Measurements from ENCODE around the gene ZNF18. TPM values are rescaled to one million over a fixed set of nuclear protein-coding genes. Genes with fewer than 3 reads are reported as not detected.

Gene ZNF18
- total RNA-seq, 4 donors from 2014 or later = 4.7 to 10.5 (median 7.5) TPM

GRCh38 chr17:11935734-11936406 is 61.4 kb downstream of the ZNF18 start:
- no peaks in the 10 kb centered on the region for H3K27me3 ChIP-seq
- no peak for TF ChIP-seq POLR2A (IDR thresholded peaks at IDR 0.05)
- peak; percentile 54 to 95 (median 88) for TF ChIP-seq CTCF (IDR thresholded peaks at IDR 0.05)
- WGBS, 2 donors = 41 to 42% methylated on average over 14 of the region's 14 CpGs
- H3K27ac ChIP-seq = no peak overlapping the region
- intact Hi-C loops (cut with DNase I) = no loop called here
- no peak for DNase-seq
- H3K9me3 ChIP-seq = no peaks in the 10 kb centered on the region
- H3K36me3 ChIP-seq = no peaks in the 10 kb centered on the region
- no peaks in the 10 kb centered on the region for H3K4me1 ChIP-seq
- no peak overlapping the region for H3K4me3 ChIP-seq

- Histone ChIP-seq H3K27ac (no peak overlapping the region), H3K4me1 (peaks cover 0 to 6% (median 0%) of the 10 kb centered on the region in 3 donors), H3K4me3 (no peak overlapping the region), H3K36me3 (no peaks in the 10 kb centered on the region), H3K9me3 (no peaks in the 10 kb centered on the region), H3K27me3 (no peaks in the 10 kb centered on the region)
- no peak for DNase-seq
- WGBS, 2 donors = 90 to 91% methylated on average over 10 of the region's 10 CpGs
- TF ChIP-seq POLR2A (IDR thresholded peaks at IDR 0.05) (no peak), CTCF (IDR thresholded peaks at IDR 0.05) (no peak)
- intact Hi-C loops (cut with DNase I) = no loop called here
Observed at GRCh38 chr17:11932337-11932898, 64.9 kb downstream of the ZNF18 start.

- TF ChIP-seq POLR2A (IDR thresholded peaks at IDR 0.05) (no peak), CTCF (IDR thresholded peaks at IDR 0.05) (no peak)
- H3K9me3 ChIP-seq = no peaks in the 10 kb centered on the region
- intact Hi-C loops (cut with DNase I) = no loop called here
- no peak overlapping the region for H3K4me3 ChIP-seq
- H3K36me3 ChIP-seq = no peaks in the 10 kb centered on the region
- H3K4me1 ChIP-seq = peaks cover 0 to 6% (median 0%) of the 10 kb centered on the region in 3 donors
- H3K27me3 ChIP-seq = no peaks in the 10 kb centered on the region
- DNase-seq = no peak
- no peak overlapping the region for H3K27ac ChIP-seq
- 38 to 58% methylated on average over 4 of the region's 4 CpGs for WGBS, 2 donors
Observed at GRCh38 chr17:11928436-11928835, 68.8 kb downstream of the ZNF18 start.

Small RNAs within 50 kb of the gene (small RNA-seq; reads per million reads assigned to genes)
- 0 reads per million in 4 donors for gene RNU11-2P

Other genes with a start within 250 kb of the ZNF18 start
- 10 to 100 TPM; 25.2 to 43.0 (median 33.2) TPM for gene MAP2K4, start 23.4 kb upstream of the ZNF18 start, total RNA-seq

Measured in esophagus squamous epithelium (tissue), 5 donors.